HL-60 (cell line): ENCODE measurements around the gene PELI1.

Experiments
- DNase-seq, 2 experiments: peaks; one replicate each; pipeline ENCODE4 v3.0.0-alpha.2; 2010 to 2020; ENCODE audit warnings: low read depth in 1 of 2, low spot score in 1 of 2
- H3K27ac ChIP-seq: fragments of 250-450 bp; sonication (Bioruptor Pico); replicated peaks from 2 replicates; pipeline ENCODE4 v1.5.1; 2020; ENCODE audit warnings: mild to moderate bottlenecking, moderate library complexity
- H3K27me3 ChIP-seq: fragments of 250-450 bp; sonication (Bioruptor Pico); 2 replicates; pipeline ENCODE4 v1.5.1; 2021; ENCODE audit warnings: mild to moderate bottlenecking, moderate library complexity; ENCODE audit not compliant: insufficient read depth, poor library complexity, severe bottlenecking
- H3K4me3 ChIP-seq: replicated peaks from 2 replicates; pipeline ENCODE4 v1.5.1; 2011; ENCODE audit warnings: mild to moderate bottlenecking, control low read depth, low read length; ENCODE audit not compliant: insufficient read depth
- GABPA ChIP-seq: IDR thresholded peaks from 2 replicates; pipeline ENCODE4 v1.6.1; 2012; ENCODE audit warnings: low read depth
- POLR2AphosphoS5 ChIP-seq: IDR thresholded peaks from 2 replicates; pipeline ENCODE4 v1.6.1; 2012; ENCODE audit warnings: low read depth
- SPI1 ChIP-seq: IDR thresholded peaks from 2 replicates; pipeline ENCODE4 v1.6.1; 2012; ENCODE audit warnings: low read depth, mild to moderate bottlenecking, borderline replicate concordance
- TF ChIP-seq, protein P1 (sequence below): IDR thresholded peaks from one replicate; pipeline ENCODE4 v1.5.1; 2011; ENCODE audit warnings: low read length, control low read depth, inconsistent platforms; ENCODE audit not compliant: insufficient read depth
- TF ChIP-seq, protein P2 (sequence below): IDR thresholded peaks from 2 replicates; pipeline ENCODE4 v1.6.1; 2012; ENCODE audit warnings: low read depth; ENCODE audit not compliant: insufficient replicate concordance

PELI1 gene

DNA sequence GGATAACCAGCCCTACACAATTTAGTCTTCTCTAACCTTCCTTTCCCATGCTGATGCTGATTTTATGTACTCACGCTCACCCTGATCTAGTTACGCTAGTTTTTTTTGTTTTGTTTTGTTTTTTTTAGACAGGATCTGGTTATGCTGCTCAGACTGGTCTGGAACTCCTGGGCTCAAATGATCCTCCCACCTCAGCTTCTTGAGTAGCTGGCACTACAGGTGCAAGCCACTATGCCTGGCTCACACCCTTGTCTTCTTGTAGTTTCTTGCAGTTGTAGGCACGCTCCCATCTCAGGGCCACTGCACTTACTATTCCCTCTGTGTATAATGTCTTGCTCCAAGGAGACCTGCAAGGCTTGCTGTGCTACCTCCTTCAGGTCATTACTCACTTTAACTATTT is 6.2 kb downstream of the PELI1 start:
- TF ChIP-seq, protein P1, sequence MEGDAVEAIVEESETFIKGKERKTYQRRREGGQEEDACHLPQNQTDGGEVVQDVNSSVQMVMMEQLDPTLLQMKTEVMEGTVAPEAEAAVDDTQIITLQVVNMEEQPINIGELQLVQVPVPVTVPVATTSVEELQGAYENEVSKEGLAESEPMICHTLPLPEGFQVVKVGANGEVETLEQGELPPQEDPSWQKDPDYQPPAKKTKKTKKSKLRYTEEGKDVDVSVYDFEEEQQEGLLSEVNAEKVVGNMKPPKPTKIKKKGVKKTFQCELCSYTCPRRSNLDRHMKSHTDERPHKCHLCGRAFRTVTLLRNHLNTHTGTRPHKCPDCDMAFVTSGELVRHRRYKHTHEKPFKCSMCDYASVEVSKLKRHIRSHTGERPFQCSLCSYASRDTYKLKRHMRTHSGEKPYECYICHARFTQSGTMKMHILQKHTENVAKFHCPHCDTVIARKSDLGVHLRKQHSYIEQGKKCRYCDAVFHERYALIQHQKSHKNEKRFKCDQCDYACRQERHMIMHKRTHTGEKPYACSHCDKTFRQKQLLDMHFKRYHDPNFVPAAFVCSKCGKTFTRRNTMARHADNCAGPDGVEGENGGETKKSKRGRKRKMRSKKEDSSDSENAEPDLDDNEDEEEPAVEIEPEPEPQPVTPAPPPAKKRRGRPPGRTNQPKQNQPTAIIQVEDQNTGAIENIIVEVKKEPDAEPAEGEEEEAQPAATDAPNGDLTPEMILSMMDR: no peak
- TF ChIP-seq, protein P2, sequence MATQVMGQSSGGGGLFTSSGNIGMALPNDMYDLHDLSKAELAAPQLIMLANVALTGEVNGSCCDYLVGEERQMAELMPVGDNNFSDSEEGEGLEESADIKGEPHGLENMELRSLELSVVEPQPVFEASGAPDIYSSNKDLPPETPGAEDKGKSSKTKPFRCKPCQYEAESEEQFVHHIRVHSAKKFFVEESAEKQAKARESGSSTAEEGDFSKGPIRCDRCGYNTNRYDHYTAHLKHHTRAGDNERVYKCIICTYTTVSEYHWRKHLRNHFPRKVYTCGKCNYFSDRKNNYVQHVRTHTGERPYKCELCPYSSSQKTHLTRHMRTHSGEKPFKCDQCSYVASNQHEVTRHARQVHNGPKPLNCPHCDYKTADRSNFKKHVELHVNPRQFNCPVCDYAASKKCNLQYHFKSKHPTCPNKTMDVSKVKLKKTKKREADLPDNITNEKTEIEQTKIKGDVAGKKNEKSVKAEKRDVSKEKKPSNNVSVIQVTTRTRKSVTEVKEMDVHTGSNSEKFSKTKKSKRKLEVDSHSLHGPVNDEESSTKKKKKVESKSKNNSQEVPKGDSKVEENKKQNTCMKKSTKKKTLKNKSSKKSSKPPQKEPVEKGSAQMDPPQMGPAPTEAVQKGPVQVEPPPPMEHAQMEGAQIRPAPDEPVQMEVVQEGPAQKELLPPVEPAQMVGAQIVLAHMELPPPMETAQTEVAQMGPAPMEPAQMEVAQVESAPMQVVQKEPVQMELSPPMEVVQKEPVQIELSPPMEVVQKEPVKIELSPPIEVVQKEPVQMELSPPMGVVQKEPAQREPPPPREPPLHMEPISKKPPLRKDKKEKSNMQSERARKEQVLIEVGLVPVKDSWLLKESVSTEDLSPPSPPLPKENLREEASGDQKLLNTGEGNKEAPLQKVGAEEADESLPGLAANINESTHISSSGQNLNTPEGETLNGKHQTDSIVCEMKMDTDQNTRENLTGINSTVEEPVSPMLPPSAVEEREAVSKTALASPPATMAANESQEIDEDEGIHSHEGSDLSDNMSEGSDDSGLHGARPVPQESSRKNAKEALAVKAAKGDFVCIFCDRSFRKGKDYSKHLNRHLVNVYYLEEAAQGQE: no peak
- TF ChIP-seq GABPA: no peak
- no peak for TF ChIP-seq SPI1
- TF ChIP-seq POLR2AphosphoS5: no peak
- DNase-seq: no peak
- H3K4me3 ChIP-seq: no peak overlapping the region
- no peaks in the 10 kb centered on the region for H3K27me3 ChIP-seq
- H3K27ac ChIP-seq: no peak overlapping the region

DNA sequence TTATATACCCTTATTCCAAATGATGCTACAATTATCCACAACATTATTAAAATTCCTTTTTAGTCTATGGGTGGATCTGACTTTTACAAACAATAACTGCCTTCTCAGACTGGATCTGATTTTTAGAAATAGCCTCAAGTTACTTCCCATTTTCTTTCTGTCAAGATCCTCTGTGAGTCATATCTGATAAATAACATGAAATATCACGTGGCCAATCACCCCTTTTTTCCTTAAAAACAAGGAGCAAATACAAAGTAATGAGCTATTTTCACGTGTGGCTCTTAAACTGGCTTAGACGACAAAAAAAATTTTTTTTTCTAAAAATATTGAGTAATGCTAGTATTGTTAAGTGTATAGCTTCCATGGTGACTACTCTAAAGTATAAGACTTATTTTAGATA is 6.7 kb downstream of the PELI1 start:
- no peak overlapping the region for H3K4me3 ChIP-seq
- H3K27ac ChIP-seq: no peak overlapping the region
- peak in 1 of 2 experiments; percentile 14 for DNase-seq
- no peaks in the 10 kb centered on the region for H3K27me3 ChIP-seq
- TF ChIP-seq, protein P2: no peak
- TF ChIP-seq, protein P1: no peak

DNA sequence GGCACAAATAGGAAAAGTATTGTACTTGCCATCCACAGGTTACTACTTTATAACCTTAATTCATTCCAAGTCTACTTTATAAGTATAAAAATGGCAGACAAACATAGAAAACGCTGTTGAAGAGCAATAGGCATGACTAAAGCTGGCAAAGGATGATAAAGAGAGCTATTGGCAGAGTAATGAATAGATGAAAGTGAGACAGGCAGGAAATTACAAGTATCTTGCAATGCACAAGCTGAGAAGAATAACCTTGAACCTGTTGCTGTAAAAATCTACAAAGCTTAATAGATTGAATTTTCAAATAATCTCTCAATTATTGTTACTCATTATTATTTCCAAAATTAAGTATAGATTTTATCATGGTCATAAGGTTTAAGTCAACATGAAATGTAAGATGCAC is 8.8 kb downstream of the PELI1 start:
- H3K27ac ChIP-seq: no peak overlapping the region
- no peak for DNase-seq
- no peak overlapping the region for H3K4me3 ChIP-seq

More for the DNA sequence above, 8.8 kb downstream of the PELI1 start:
- H3K27me3 ChIP-seq: no peaks in the 10 kb centered on the region
- TF ChIP-seq, protein P1: no peak
- no peak for TF ChIP-seq POLR2AphosphoS5
- TF ChIP-seq, protein P2: no peak
- no peak for TF ChIP-seq GABPA
- TF ChIP-seq SPI1: no peak
